ENCODE data around the gene ATL1.
"Not testable (repeated sequence)": the region's sequence is repeated elsewhere in the genome, so short reads cannot be mapped to it uniquely, and the experiment has no call there.

The ATL1 gene

DNA sequence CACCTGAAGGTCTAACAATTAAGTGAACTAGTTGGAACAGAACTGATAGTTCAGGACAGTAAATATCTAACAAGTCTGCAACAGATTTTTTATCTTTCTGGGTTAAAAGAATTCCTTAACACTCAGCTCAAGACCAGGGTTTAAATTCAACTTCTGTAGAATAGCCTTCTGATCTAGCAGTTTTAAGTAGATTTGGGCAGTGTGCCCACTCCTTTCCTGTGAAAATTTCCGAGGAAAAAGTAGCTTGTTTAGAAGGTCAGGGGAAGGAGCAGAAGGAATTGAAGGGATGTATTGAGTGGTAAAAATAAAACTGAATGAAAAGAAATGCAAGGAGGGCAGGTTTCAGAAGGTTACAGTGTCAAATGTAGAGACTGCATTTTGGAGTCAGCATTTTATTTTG is 45.8 kb downstream of the ATL1 start:
- no peak for DNase-seq

DNA sequence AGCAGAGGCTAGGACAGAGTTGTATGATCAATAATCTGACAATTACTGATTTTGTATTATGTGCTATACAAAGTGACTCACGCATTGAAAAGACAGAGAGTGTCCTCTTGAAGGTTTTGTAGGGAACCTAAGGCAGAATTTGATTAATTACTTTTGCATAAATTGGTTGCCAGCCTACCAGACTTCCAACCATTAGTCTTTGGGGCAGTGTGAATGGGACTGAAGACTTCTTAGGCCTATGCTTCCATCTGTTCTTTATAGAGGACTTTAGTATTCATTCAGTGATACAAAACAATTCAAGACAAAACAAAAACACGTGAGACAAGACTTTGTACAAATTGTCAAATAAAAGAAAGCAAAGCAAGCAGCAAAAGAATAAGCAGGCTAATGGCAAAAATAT is 46.5 kb downstream of the ATL1 start:
- no peak for DNase-seq

DNA sequence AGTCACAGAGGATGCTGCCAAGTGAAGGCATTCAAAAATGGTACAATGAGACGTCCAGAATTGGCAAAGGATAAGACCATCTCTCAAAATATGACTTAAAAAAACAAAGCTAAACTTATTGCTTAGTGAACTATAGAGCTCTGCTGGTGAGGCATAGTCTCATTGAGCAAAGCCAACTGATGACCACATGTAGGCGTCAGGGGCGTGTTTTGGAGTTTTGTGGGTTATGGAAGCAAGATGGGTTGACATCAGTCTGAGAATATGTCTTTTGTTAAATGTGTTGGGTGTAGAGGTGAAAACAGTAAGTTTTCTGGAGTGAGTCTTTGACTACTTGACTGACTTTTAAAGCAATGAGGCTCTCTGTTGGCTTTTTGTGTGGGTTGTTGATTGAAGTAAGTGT is 47.2 kb downstream of the ATL1 start:
- peak; percentile 65 for DNase-seq

DNA sequence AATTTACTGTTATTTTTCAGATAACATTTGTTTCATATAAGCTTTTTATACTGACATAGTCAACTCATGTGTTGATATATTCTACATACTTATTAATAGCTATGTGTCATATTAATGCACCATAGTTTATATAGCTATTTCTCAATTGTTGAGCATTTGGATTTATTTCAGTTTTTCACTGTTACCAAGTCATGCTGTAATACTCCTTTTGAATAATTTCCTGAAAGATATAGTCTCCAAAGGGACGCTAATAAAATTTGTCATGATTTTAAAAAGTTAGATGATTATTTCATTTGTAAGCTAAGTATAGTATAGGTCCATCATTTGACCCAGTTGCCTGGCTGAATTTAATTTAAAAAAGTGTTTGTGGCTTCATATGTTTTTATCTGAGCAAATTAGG is 47.8 kb downstream of the ATL1 start:
- no peak for DNase-seq

DNA sequence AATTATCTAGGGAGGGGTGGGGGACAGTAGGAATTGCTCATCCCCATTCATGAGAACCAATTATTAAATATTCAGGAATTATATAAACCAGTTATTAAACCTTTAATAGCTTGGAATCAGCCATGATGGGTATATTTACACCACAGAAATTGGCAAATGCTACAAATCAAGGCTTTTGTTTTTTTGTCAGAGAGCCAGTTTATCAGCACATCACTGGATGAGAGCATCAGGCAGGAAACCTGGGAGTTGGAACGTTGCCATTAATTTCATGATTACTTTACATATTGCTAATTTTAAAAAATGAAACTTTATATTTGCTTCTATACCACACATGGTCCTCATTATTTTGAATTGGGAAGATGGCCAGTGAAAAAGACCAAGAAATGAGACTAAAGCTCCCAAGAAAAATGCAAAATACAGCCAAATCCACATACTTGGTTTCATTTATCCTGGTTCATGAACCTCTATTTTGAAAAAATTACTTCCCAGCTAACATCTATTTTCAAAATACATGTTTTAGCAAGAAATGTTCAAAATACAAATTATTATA is 48.4 kb downstream of the ATL1 start:
- DNase-seq, result no peak

DNA sequence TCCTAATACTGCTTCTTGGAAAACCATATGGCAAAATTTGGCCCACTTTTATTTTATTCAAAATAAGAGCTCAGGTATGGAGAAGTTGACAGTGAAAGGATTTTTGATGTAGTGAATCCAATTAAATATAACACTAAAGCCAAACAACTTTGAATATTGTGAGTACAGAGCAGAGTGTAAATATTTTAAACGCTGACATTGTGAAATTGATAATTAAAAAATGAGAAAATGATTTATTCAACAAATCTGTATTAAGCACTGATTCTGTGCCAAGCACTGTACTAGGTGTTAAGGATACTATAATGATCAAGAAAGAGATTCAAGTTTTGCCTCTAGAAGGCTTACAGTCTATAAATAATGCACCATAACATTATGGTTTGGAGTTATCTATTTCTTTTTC is 50.5 kb downstream of the ATL1 start:
- no peak for DNase-seq

DNA sequence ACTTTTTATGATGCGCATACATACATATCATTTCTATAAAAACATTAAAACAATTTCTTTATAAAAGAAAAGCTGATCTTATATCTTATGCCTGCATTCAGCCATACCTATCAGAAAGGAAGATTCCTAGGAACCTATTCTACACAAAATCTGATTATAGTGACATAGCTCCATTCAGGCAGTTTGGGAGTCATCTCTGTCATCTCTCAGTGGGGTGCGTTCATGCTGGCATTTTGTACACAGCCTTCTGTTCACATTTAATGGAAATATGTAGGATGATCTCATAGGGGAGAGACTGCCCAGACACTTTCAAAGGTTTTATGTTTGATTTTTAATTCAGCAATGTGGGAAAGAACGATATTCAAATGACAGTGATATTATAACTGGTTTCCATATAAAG is 52.9 kb downstream of the ATL1 start:
- no peak for DNase-seq

DNA sequence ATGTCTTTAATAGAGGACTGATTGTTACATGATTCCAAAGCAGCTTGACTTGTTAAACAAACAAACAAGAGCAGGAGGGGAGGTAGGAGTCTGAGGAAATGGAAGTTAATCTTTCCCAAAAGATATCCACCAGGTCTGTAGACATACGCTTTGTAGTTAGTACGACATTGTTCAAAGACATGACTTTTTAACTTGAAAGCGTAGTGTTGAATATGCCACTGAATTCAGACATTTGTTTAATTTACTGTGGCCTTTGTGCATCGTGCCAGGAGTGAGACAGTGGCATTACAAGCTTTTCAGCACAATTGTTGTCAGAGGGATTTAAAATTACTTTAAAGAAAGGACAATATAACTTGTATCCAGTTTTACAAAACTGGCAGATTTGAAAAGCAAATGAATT is 55.1 kb downstream of the ATL1 start:
- no peak for DNase-seq

DNA sequence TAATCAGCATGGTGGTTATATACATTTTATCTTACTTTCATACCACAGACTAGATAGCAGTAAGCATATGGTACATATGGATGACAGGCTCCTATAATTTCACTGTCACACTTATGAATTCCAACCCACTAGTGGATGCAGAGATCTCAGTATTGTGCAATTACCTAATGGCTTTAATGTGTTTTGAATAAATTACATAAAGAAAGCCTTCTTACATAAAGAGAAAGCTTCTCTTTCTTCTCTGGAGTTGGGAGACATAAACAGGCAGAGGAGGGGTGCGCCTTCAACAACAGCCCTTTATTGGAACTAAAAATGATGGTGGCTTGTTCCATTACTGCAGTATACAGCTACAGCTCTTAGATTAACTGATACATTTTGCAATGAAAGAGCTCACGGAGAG is 55.6 kb downstream of the ATL1 start:
- no peak for DNase-seq

DNA sequence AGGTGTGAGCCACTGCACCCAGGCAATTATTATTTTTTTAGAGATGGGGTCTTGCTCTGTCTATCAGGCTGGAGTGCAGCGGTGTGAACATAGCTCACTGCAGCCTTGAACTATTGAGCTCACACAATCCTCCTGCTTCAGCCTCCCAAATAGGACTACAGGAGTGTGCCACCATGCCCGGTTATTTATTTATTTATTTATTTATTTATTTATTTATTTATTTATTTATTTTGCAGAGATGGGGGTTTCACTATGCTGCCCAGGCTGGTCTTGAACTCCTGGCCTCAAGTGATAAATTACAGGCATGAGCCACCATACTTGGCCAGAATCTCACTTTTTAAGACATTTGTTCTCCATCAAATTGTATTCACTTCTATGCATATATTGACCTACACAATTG is 56.3 kb downstream of the ATL1 start:
- no peak for DNase-seq

DNA sequence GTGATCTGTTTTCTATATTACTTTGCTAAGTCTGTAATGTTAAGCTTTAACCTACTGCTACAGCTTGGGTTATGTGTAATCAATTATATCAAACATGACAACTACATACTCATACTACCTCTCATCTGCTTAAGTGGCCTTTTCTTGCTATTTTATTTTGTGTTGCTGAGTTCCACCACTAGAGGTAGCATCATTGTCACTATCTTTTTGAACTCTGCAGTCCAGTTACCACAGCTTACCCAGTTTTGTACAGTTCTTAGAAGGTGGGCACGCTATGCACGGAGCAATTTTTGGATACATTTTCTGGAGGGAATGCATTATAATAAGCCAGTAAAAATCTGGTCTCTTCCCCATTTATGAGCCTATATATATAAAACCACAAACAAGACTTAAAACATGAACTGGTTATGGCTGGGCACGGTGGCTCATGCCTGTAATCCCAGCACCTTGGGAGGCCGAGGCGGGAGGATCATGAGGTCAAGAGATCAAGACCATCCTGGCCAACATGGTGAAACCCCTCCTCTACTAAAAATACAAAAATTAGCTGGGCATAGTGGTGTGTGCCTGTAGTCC is 59.7 kb downstream of the ATL1 start:
- DNase-seq, result no peak

DNA sequence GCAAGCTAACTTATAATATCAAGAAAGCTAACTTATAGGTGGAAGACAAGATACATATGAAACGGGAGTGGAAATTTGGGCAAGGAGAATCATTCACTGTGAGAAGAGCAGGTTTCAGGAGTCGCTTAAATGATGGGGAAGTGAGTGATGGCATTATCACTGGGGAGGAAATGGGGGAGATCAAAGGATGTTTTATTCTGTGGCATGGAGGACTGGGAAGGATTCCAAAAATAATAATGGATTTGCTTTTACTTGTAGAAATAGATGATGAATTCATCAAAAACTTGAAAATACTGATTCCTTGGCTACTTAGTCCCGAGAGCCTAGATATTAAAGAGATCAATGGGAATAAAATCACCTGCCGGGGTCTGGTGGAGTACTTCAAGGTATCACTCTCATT is 60.4 kb downstream of the ATL1 start:
- no peak for DNase-seq

DNA sequence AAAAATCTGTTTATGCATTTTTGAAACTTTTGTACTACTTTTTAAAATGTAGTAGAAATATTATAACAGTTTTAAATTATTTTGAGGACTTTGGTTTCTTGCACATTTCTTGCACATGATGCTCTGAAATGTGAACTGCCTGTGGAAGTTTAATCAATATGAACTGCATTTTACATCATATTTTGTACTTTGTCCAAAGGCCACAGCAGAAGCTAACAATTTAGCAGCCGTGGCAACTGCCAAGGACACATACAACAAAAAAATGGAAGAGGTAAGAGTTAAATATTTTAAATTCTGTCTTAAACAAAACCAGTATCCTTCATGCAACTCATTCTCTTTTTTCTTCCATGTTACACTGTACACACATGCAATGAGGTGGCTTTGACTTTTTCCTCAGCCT is 63.0 kb downstream of the ATL1 start:
- DNase-seq, result no peak

DNA sequence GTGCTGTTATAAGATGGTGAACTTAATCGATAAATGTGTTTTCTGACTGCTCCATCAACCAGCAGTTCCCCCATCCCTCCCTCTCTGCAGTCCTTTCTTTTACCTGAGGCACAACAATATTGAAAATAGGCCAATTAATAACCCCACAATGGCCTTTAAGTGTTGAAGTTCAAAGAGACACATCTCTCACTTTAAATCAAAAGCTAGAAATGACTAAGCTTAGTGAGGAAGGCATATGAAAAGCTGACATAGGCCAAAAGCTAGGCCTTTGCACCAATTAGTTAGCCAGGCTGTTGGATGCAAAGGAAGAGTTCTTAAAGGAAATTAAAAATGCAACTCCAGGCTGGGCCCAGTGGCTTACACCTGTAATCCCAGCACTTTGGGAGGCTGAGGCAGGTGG is 64.5 kb downstream of the ATL1 start:
- DNase-seq, result no peak

DNA sequence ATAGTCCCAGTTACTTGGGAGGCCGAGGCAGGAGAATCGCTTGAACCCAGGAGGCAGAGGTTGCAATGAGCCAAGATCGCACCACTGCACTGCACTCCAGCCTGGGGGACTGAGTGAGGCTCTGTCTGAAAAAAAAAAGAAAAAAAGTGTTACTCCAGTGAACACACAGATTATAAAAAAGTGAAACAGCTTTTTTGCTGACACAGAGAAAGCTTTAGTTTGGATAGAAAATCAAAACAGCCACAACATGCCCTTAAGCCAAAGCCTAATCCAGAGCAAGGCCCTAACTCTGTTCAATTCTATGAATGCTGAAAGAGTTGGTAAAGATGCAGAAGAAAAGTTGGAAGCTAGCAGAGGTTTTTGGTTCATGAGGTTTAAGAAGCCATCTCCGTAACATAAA is 65.0 kb downstream of the ATL1 start:
- DNase-seq, result not testable (repeated sequence)

DNA sequence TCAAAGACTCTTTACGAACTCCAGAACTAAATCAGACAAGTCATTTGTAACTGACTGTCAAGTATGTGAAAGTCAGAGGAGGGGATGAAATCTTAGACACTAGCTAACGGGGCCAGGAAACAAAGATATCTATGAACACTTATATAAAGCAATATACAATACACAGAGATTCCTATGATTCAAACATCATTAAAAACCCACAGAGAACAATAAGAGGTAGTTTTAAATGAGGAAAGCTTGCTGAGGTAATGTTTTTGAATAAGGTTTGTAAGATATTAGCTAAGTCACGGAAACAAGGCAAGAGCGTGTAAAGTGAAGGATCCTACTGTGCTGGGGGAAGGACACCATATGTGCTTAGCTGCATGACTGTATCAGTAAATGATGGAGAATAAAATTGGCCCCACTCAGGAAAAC is 71.5 kb downstream of the ATL1 start:
- no peak for DNase-seq

DNA sequence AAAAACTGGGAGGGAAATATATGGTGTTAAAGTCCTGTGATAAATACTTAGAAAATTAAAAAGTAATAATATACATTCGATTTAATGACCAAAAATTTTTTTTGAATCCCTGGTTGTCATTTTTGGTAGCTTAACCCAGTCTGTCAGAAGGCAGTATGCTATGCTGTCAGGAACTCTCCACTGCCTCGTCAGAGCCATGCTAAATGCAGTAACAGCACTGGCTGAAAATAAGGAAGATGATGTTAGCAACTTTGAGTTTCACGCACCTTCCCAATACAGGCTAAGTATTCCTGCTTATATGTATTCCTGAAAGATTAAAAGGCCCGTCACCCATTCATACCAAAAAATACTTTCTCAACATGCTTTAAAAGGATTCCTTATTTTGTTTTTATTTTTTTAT is 74.0 kb downstream of the ATL1 start:
- DNase-seq, result no peak

DNA sequence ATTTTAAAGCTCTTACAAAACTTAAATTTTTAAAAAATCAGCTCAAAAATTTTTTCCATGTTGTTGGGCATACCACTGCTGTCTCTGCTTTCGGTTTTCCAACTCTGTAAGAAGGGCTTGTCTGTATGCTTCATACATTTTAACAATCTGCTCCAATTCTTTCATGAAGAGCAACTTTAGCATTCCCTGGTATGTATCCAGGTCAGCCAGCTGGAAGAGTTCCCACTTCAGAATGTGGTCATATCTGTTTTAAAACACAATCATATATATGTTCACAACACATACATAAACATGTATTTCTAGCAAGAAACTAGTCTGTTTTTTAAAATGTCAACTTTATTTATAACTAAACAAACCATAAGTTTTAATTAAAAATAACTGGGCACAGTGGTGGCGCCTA is 75.2 kb downstream of the ATL1 start:
- no peak for DNase-seq

DNA sequence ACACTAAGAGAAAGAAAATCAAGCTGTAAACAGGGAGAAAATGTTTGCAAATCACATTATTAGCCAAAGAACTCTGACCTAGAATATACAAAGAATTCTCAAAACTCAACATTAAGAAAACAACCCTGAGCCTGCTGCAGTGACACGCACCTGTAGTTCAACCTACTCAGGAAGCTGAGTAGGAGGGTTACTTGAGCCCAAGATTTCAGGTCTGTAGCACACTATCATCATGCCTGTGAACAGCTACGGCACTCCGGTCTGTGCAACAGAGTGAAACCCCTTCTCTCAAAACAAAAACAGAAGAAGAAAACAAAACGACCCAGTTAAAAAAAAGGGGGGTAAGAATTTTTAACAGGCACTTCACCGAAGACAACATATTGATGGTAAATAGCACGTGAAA is 87.3 kb downstream of the ATL1 start:
- no peak for DNase-seq

DNA sequence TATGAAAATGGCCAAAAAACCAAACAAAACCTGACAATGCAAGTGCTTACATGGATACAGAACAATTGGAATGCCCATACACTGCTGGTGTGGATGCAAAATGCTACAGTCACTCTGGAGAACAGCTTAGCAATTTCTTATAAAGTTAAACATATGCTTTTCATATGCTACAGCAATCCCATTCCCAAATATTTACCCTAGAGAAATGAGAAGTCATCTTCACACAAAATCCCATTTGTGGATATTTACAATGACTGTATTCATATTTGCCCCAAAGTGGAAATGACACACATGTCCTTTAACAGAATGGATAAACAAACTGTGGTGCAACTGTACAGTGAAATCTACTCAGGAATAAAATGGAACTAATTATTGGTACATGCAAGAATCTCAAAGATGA is 87.8 kb downstream of the ATL1 start:
- no peak for DNase-seq

DNA sequence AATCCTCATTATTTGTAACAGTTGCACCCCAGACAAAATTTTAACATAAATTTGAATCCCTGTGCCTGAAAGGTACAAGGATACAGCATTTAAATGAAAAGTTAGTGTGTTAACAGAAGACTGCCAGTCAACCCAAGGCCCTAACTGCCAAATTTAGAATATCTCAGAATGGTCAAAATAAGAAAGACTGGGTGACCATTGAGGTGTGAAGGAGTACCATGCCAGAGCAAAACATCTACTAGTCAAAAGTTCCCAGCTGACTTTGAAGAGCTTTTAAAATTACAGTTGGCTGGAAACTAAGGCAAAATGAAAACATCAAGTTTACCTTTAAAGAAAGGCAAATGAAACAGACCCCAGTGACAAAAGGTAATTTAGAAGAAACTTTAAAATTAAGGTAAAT is 89.7 kb downstream of the ATL1 start:
- DNase-seq, result no peak

DNA sequence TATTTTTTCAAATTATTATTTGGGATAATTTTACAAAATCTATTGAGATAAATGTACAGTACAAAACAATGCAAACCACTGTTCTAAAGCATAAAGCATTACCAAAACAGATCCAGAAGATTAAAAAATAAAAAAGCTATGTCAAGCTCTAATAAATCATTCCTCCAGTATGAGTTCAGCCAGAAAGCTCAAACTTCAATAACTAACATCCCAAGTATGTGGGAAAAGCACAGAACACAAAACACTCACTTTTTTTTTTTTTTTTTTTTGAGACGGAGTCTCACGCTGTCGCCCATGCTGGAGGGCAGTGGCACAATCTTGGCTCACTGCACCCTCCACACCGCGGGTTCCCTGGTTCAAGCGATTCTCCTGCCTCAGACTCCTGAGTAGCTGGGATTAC is 96.8 kb downstream of the ATL1 start:
- no peak for DNase-seq

DNA sequence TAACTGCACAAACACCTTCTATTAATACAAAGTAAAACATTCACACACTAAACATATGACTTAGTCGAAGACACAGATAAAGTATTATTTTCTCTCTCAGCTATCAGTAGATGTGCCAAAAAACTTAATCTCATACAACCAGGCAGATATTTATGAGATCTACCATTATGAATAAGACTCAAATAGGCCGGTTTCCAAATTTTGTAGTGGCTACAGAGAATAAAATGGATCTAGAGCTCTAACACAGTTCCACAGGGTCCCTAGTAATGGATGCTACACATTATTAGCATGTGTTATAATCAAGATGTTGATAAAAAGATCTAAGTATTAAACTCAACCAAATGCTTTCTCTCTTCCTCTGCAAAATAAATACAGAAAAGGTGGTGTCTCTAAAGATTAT is 97.8 kb downstream of the ATL1 start:
- DNase-seq, result no peak

DNA sequence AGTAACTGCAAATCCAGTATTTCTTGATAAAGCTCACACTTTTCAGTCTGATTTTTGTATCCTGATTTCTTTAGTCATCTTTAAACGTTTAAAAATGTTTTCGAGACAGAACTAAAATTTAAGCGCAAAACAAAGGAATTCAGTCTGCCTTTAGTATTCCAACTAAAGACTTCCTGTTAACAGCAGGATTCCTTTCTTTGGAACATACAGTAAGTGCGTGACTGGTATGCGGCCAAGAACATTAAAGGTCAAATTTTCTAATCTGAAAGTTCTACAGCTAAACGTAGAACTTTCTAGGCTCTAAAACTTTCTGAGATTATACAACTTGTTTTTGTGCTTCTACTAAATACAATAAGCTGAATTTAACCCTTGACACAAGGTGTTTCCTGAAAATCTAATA is 98.3 kb downstream of the ATL1 start:
- DNase-seq, result no peak

DNA sequence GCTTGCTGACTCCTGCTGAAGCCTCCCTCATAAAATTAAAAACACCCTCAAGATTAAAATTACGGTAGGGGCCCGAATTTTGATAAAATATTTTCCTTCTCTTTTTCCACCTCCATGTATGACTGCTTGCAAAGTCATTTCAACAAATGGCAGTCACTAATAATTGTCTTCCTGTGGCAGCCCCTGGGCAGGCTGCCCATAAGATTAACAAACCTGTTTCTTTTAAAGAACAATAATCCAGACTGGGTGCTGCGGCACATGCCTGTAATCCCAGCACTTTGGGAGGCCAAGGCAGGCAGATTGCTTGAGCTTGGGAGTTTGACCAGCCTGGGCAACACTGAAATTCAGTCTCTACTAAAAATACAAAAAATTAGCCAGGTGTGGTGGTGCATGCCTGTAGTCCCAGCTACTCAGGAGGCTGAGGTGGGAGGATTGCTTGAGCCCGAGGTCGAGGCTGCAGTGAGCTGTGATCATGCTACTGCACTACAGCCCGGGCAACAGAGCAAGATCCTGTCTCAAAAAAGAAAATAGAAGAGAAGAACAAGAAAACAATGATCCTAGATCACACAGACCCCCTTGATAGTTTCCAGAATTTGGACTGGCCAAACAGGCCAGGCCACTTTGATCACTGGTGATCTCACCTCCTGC is 99.5 kb downstream of the ATL1 start:
- DNase-seq, result no peak
